ENCODE results near the gene CYTH3.

Gene CYTH3

GRCh38 chr7:6252748-6253147 lies 19.7 kb downstream of the CYTH3 start:
- Histone ChIP-seq H2BK120ac (ENCODE audit: low read depth, low read length) (no peak overlapping the region), H3K36me3 (replicated peaks in 1 of 2; ENCODE audit: control insufficient read depth in 2 of 2, insufficient read depth in 2 of 2, low read length in 2 of 2) (no peaks in the 10 kb centered on the region), H3K4me2 (ENCODE audit: insufficient read depth, low read length, poor library complexity, severe bottlenecking) (no peak overlapping the region), H4K8ac (ENCODE audit: low read depth, low read length) (no peak overlapping the region), H3K18ac (ENCODE audit: low read length) (no peak overlapping the region), H3K79me1 (ENCODE audit: low read depth, low read length) (no peaks in the 10 kb centered on the region), H3K9me3 (replicated peaks in 1 of 2; ENCODE audit: control insufficient read depth in 2 of 2, insufficient read depth in 1 of 2, low read depth in 1 of 2, low read length in 2 of 2) (no peaks in the 10 kb centered on the region), H3K27me3 (ENCODE audit: control insufficient read depth in 3 of 3, insufficient read depth in 3 of 3, low read depth in 1 of 3, low read length in 3 of 3) (no peaks in the 10 kb centered on the region), H3K27ac (replicated peaks; ENCODE audit: low read length) (no peak overlapping the region), H3K9ac (ENCODE audit: low read depth, low read length, poor library complexity) (no peak overlapping the region), H3K4ac (ENCODE audit: low read length) (no peak overlapping the region), H2BK15ac (ENCODE audit: low read length) (no peak overlapping the region), H3K4me1 (ENCODE audit: control insufficient read depth in 2 of 2, insufficient read depth in 1 of 2, low read depth in 1 of 2, low read length in 2 of 2) (peaks cover 4 to 15% of the 10 kb centered on the region in 2 donors), H4K91ac (ENCODE audit: low read depth, low read length, poor library complexity) (no peak overlapping the region), H3K14ac (ENCODE audit: low read length) (no peak overlapping the region), H3K23ac (ENCODE audit: low read depth, low read length, poor library complexity) (no peak overlapping the region), H2AK5ac (ENCODE audit: low read depth, low read length) (no peak overlapping the region), H2BK5ac (ENCODE audit: low read length) (no peak overlapping the region), H3K4me3 (ENCODE audit: low read length in 2 of 2) (no peak overlapping the region), H2AFZ (ENCODE audit: low read length) (no peak overlapping the region), H2BK12ac (ENCODE audit: low read length) (no peak overlapping the region)
- no peak for DNase-seq (ENCODE audit: low spot score)
- no CpG with 5 or more reads among the region's 2 CpGs for WGBS, 2 donors (ENCODE audit: extremely low coverage in 2 of 2, insufficient read length in 2 of 2, insufficient replicate concordance in 1 of 2)

GRCh38 chr7:6252341-6252746 lies 20.1 kb downstream of the CYTH3 start:
- Histone ChIP-seq H3K36me3 (replicated peaks in 1 of 2; ENCODE audit: control insufficient read depth in 2 of 2, insufficient read depth in 2 of 2, low read length in 2 of 2) (no peaks in the 10 kb centered on the region), H3K9ac (ENCODE audit: low read depth, low read length, poor library complexity) (no peak overlapping the region), H2AK5ac (ENCODE audit: low read depth, low read length) (no peak overlapping the region), H2BK15ac (ENCODE audit: low read length) (no peak overlapping the region), H2BK5ac (ENCODE audit: low read length) (no peak overlapping the region), H3K27me3 (ENCODE audit: control insufficient read depth in 3 of 3, insufficient read depth in 3 of 3, low read depth in 1 of 3, low read length in 3 of 3) (no peaks in the 10 kb centered on the region), H3K4me2 (ENCODE audit: insufficient read depth, low read length, poor library complexity, severe bottlenecking) (no peak overlapping the region), H3K79me1 (ENCODE audit: low read depth, low read length) (no peaks in the 10 kb centered on the region), H2BK12ac (ENCODE audit: low read length) (no peak overlapping the region), H4K91ac (ENCODE audit: low read depth, low read length, poor library complexity) (no peak overlapping the region), H2AFZ (ENCODE audit: low read length) (no peak overlapping the region), H4K8ac (ENCODE audit: low read depth, low read length) (no peak overlapping the region), H2BK120ac (ENCODE audit: low read depth, low read length) (no peak overlapping the region), H3K4me1 (ENCODE audit: control insufficient read depth in 2 of 2, insufficient read depth in 1 of 2, low read depth in 1 of 2, low read length in 2 of 2) (peaks cover 4 to 15% of the 10 kb centered on the region in 2 donors), H3K27ac (replicated peaks; ENCODE audit: low read length) (no peak overlapping the region), H3K4ac (ENCODE audit: low read length) (no peak overlapping the region), H3K4me3 (ENCODE audit: low read length in 2 of 2) (no peak overlapping the region), H3K14ac (ENCODE audit: low read length) (no peak overlapping the region), H3K9me3 (replicated peaks in 1 of 2; ENCODE audit: control insufficient read depth in 2 of 2, insufficient read depth in 1 of 2, low read depth in 1 of 2, low read length in 2 of 2) (no peaks in the 10 kb centered on the region), H3K18ac (ENCODE audit: low read length) (no peak overlapping the region), H3K23ac (ENCODE audit: low read depth, low read length, poor library complexity) (no peak overlapping the region)
- DNase-seq (ENCODE audit: low spot score), result no peak
- no CpG with 5 or more reads among the region's 5 CpGs for WGBS, 2 donors (ENCODE audit: extremely low coverage in 2 of 2, insufficient read length in 2 of 2, insufficient replicate concordance in 1 of 2)

- H3K79me1 ChIP-seq (ENCODE audit: low read depth, low read length), result no peaks in the 10 kb centered on the region
- no peak overlapping the region for H2BK15ac ChIP-seq (ENCODE audit: low read length)
- WGBS, 2 donors (ENCODE audit: extremely low coverage in 2 of 2, insufficient read length in 2 of 2, insufficient replicate concordance in 1 of 2), result no CpG with 5 or more reads among the region's 4 CpGs
- no peak overlapping the region for H2BK12ac ChIP-seq (ENCODE audit: low read length)
- no peak overlapping the region for H3K4me3 ChIP-seq (ENCODE audit: low read length in 2 of 2)
- no peaks in the 10 kb centered on the region for H3K9me3 ChIP-seq (replicated peaks in 1 of 2; ENCODE audit: control insufficient read depth in 2 of 2, insufficient read depth in 1 of 2, low read depth in 1 of 2, low read length in 2 of 2)
- no peaks in the 10 kb centered on the region for H3K36me3 ChIP-seq (replicated peaks in 1 of 2; ENCODE audit: control insufficient read depth in 2 of 2, insufficient read depth in 2 of 2, low read length in 2 of 2)
- no peak for DNase-seq (ENCODE audit: low spot score)
- no peak overlapping the region for H4K8ac ChIP-seq (ENCODE audit: low read depth, low read length)
- no peak overlapping the region for H2AFZ ChIP-seq (ENCODE audit: low read length)
- H3K27me3 ChIP-seq (ENCODE audit: control insufficient read depth in 3 of 3, insufficient read depth in 3 of 3, low read depth in 1 of 3, low read length in 3 of 3), result no peaks in the 10 kb centered on the region
- H3K27ac ChIP-seq (replicated peaks; ENCODE audit: low read length), result no peak overlapping the region
- peaks cover 4 to 15% of the 10 kb centered on the region in 2 donors for H3K4me1 ChIP-seq (ENCODE audit: control insufficient read depth in 2 of 2, insufficient read depth in 1 of 2, low read depth in 1 of 2, low read length in 2 of 2)
- no peak overlapping the region for H2AK5ac ChIP-seq (ENCODE audit: low read depth, low read length)
- no peak overlapping the region for H3K14ac ChIP-seq (ENCODE audit: low read length)
- H3K23ac ChIP-seq (ENCODE audit: low read depth, low read length, poor library complexity), result no peak overlapping the region
- no peak overlapping the region for H3K4ac ChIP-seq (ENCODE audit: low read length)
- no peak overlapping the region for H4K91ac ChIP-seq (ENCODE audit: low read depth, low read length, poor library complexity)
- no peak overlapping the region for H2BK5ac ChIP-seq (ENCODE audit: low read length)
- no peak overlapping the region for H3K4me2 ChIP-seq (ENCODE audit: insufficient read depth, low read length, poor library complexity, severe bottlenecking)
- H3K18ac ChIP-seq (ENCODE audit: low read length), result no peak overlapping the region
- H2BK120ac ChIP-seq (ENCODE audit: low read depth, low read length), result no peak overlapping the region
- no peak overlapping the region for H3K9ac ChIP-seq (ENCODE audit: low read depth, low read length, poor library complexity)
Observed at GRCh38 chr7:6251653-6252052, 20.8 kb downstream of the CYTH3 start.

- H3K36me3 ChIP-seq (replicated peaks in 1 of 2; ENCODE audit: control insufficient read depth in 2 of 2, insufficient read depth in 2 of 2, low read length in 2 of 2), result no peaks in the 10 kb centered on the region
- no peak overlapping the region for H2BK120ac ChIP-seq (ENCODE audit: low read depth, low read length)
- peaks cover 4 to 15% of the 10 kb centered on the region in 2 donors for H3K4me1 ChIP-seq (ENCODE audit: control insufficient read depth in 2 of 2, insufficient read depth in 1 of 2, low read depth in 1 of 2, low read length in 2 of 2)
Observed at GRCh38 chr7:6250364-6250833, 22.0 kb downstream of the CYTH3 start.

More at GRCh38 chr7:6250364-6250833, 22.0 kb downstream of the CYTH3 start:
- Histone ChIP-seq H3K27me3 (ENCODE audit: control insufficient read depth in 3 of 3, insufficient read depth in 3 of 3, low read depth in 1 of 3, low read length in 3 of 3) (no peaks in the 10 kb centered on the region), H4K91ac (ENCODE audit: low read depth, low read length, poor library complexity) (no peak overlapping the region), H3K4ac (ENCODE audit: low read length) (no peak overlapping the region), H2BK12ac (ENCODE audit: low read length) (no peak overlapping the region), H3K9ac (ENCODE audit: low read depth, low read length, poor library complexity) (no peak overlapping the region), H3K79me1 (ENCODE audit: low read depth, low read length) (no peaks in the 10 kb centered on the region), H2AK5ac (ENCODE audit: low read depth, low read length) (no peak overlapping the region), H4K8ac (ENCODE audit: low read depth, low read length) (no peak overlapping the region), H2BK15ac (ENCODE audit: low read length) (no peak overlapping the region), H3K27ac (replicated peaks; ENCODE audit: low read length) (no peak overlapping the region), H3K4me2 (ENCODE audit: insufficient read depth, low read length, poor library complexity, severe bottlenecking) (no peak overlapping the region), H3K4me3 (ENCODE audit: low read length in 2 of 2) (no peak overlapping the region), H2BK5ac (ENCODE audit: low read length) (no peak overlapping the region), H3K23ac (ENCODE audit: low read depth, low read length, poor library complexity) (no peak overlapping the region), H3K14ac (ENCODE audit: low read length) (no peak overlapping the region), H3K9me3 (replicated peaks in 1 of 2; ENCODE audit: control insufficient read depth in 2 of 2, insufficient read depth in 1 of 2, low read depth in 1 of 2, low read length in 2 of 2) (no peaks in the 10 kb centered on the region), H2AFZ (ENCODE audit: low read length) (no peak overlapping the region), H3K18ac (ENCODE audit: low read length) (no peak overlapping the region)
- WGBS, 2 donors (ENCODE audit: extremely low coverage in 2 of 2, insufficient read length in 2 of 2, insufficient replicate concordance in 1 of 2), result no CpG with 5 or more reads among the region's 4 CpGs
- no peak for DNase-seq (ENCODE audit: low spot score)
